OCI-LY1 (cell line): ENCODE results near the gene CEP128.

Source experiments
- H2AFZ ChIP-seq: fragments of 200-600 bp; sonication (generic), shearing (Covaris generic); 2 replicates; pipeline ENCODE4 v1.6.0; 2014; ENCODE audit warnings: antibody characterized with exemption, mild to moderate bottlenecking, low read length
- H3F3A ChIP-seq: fragments of 200-600 bp; sonication (generic), shearing (Covaris generic); 2 replicates; pipeline ENCODE4 v1.6.0; 2014; ENCODE audit warnings: mild to moderate bottlenecking, antibody characterized with exemption, low read length, moderate library complexity; ENCODE audit not compliant: insufficient read depth
- H3K27ac ChIP-seq: fragments of 200-600 bp; sonication (generic); 2 replicates; pipeline ENCODE4 v1.5.1; 2014; ENCODE audit warnings: low read length, mixed run types, mild to moderate bottlenecking, low read depth; ENCODE audit not compliant: poor library complexity, severe bottlenecking
- H3K27me3 ChIP-seq: fragments of 200-600 bp; sonication (generic); 2 replicates; pipeline ENCODE4 v1.6.0; 2014; ENCODE audit warnings: antibody characterized with exemption, mild to moderate bottlenecking, low read length, moderate library complexity; ENCODE audit not compliant: insufficient read depth
- H3K36me3 ChIP-seq: fragments of 200-600 bp; sonication (generic); 2 replicates; pipeline ENCODE4 v1.6.1; 2014; ENCODE audit warnings: mild to moderate bottlenecking, antibody characterized with exemption, low read length, moderate library complexity, mixed read lengths; ENCODE audit not compliant: insufficient read depth
- H3K4me1 ChIP-seq: fragments of 200-600 bp; sonication (generic); 2 replicates; pipeline ENCODE4 v1.5.1; 2014; ENCODE audit warnings: mild to moderate bottlenecking, low read length, moderate library complexity; ENCODE audit not compliant: insufficient read depth, severe bottlenecking
- H3K4me2 ChIP-seq: fragments of 200-600 bp; sonication (generic), shearing (Covaris generic); 2 replicates; pipeline ENCODE4 v1.6.1; 2014; ENCODE audit warnings: low read length
- H3K4me3 ChIP-seq: fragments of 200-600 bp; sonication (generic); 2 replicates; pipeline ENCODE4 v1.5.1; 2014; ENCODE audit warnings: low read length, low read depth, mild to moderate bottlenecking, mixed read lengths; ENCODE audit not compliant: poor library complexity, severe bottlenecking
- H3K79me2 ChIP-seq: fragments of 200-600 bp; shearing (Covaris generic); 2 replicates; pipeline ENCODE4 v1.6.1; 2016; ENCODE audit warnings: mixed run types, low read length, mixed read lengths; ENCODE audit not compliant: insufficient read depth
- H3K9ac ChIP-seq: fragments of 200-600 bp; sonication (generic), shearing (Covaris generic); 2 replicates; pipeline ENCODE4 v1.6.1; 2014; ENCODE audit warnings: mild to moderate bottlenecking, low read length, mixed read lengths
- H3K9me2 ChIP-seq: fragments of 200-600 bp; sonication (generic), shearing (Covaris generic); 2 replicates; pipeline ENCODE4 v1.6.1; 2014; ENCODE audit warnings: low read depth, mild to moderate bottlenecking, low read length, mixed read lengths
- H3K9me3 ChIP-seq: fragments of 200-600 bp; shearing (Covaris generic); 2 replicates; pipeline ENCODE4 v1.6.1; 2014; ENCODE audit warnings: low read length, mixed read lengths
- H4K20me1 ChIP-seq: fragments of 200-600 bp; sonication (generic), shearing (Covaris generic); 2 replicates; pipeline ENCODE4 v1.6.0; 2016; ENCODE audit warnings: mild to moderate bottlenecking, low read length; ENCODE audit not compliant: insufficient read depth
- CTCF ChIP-seq: fragments of 200-600 bp; sonication (generic), shearing (Covaris generic); IDR thresholded peaks from 2 replicates; pipeline ENCODE4 v1.5.1; 2017; ENCODE audit warnings: mild to moderate bottlenecking, antibody characterized with exemption, low read length, moderate library complexity, mixed read lengths
- EZH2 ChIP-seq: fragments of 200-600 bp; sonication (generic), shearing (Covaris generic); IDR thresholded peaks from 2 replicates; pipeline ENCODE4 v1.8.0; 2017; ENCODE audit warnings: borderline replicate concordance, mixed run types, mild to moderate bottlenecking, antibody characterized with exemption, low read length, moderate library complexity, mixed read lengths

Gene CEP128

GRCh38 chr14:80901822-80902221 is 39.7 kb downstream of the CEP128 start:
- Histone ChIP-seq H3K9ac (no peak overlapping the region), H2AFZ (no peak overlapping the region), H3K79me2 (no peaks in the 10 kb centered on the region), H3K9me2 (no peaks in the 10 kb centered on the region), H3K36me3 (peaks cover 70% of the 10 kb centered on the region), H3K9me3 (no peaks in the 10 kb centered on the region), H3F3A (no peaks in the 10 kb centered on the region), H3K27me3 (no peaks in the 10 kb centered on the region), H3K4me2 (no peak overlapping the region), H3K4me1 (no peaks in the 10 kb centered on the region), H4K20me1 (no peaks in the 10 kb centered on the region), H3K27ac (no peak overlapping the region), H3K4me3 (no peak overlapping the region)
- TF ChIP-seq CTCF (no peak), EZH2 (no peak)

- Histone ChIP-seq H2AFZ (no peak overlapping the region), H4K20me1 (no peaks in the 10 kb centered on the region), H3K4me3 (no peak overlapping the region), H3K4me1 (no peaks in the 10 kb centered on the region), H3K9me3 (no peaks in the 10 kb centered on the region), H3K9ac (no peak overlapping the region), H3K27me3 (no peaks in the 10 kb centered on the region), H3K4me2 (no peak overlapping the region), H3F3A (no peaks in the 10 kb centered on the region), H3K36me3 (peaks cover 66% of the 10 kb centered on the region), H3K79me2 (no peaks in the 10 kb centered on the region), H3K9me2 (no peaks in the 10 kb centered on the region), H3K27ac (no peak overlapping the region)
- TF ChIP-seq CTCF = no peak
- TF ChIP-seq EZH2 = no peak
Measured at GRCh38 chr14:80901260-80901659, 40.3 kb downstream of the CEP128 start.

GRCh38 chr14:80872645-80873044 is 68.9 kb downstream of the CEP128 start:
- H4K20me1 ChIP-seq = no peaks in the 10 kb centered on the region
- no peaks in the 10 kb centered on the region for H3K79me2 ChIP-seq
- TF ChIP-seq EZH2 (no peak), CTCF (no peak)
- H3K4me3 ChIP-seq = no peak overlapping the region
- no peaks in the 10 kb centered on the region for H3K9me2 ChIP-seq
- H3F3A ChIP-seq = no peaks in the 10 kb centered on the region
- H3K4me1 ChIP-seq = no peaks in the 10 kb centered on the region
- no peak overlapping the region for H2AFZ ChIP-seq
- no peak overlapping the region for H3K9ac ChIP-seq
- no peak overlapping the region for H3K27ac ChIP-seq
- H3K36me3 ChIP-seq = peaks cover 25% of the 10 kb centered on the region
- H3K27me3 ChIP-seq = no peaks in the 10 kb centered on the region
- H3K9me3 ChIP-seq = peaks cover 15% of the 10 kb centered on the region
- no peak overlapping the region for H3K4me2 ChIP-seq
